Gastroesophageal sphincter (tissue), 4 donors: ENCODE data around the gene PRG3. TPM values are rescaled to one million over a fixed set of nuclear protein-coding genes. Genes with fewer than 3 reads are reported as not detected.
"Not testable (repeated sequence)": the region's sequence is repeated elsewhere in the genome, so short reads cannot be mapped to it uniquely, and the experiment has no call there.

Experiments
- ATAC-seq: fragments of 150-250 bp; one replicate; pipeline ENCODE4 v1.9.1; 2016; ENCODE audit warnings: mild to moderate bottlenecking, moderate library complexity
- H3K27ac ChIP-seq, 4 donors: fragments of 200-600 bp; sonication (generic) in 3 of 4; 1 replicate in 3 of 4; 2 replicates in 1 of 4; pipeline ENCODE4 v1.5.1; 2016 to 2019
- H3K27me3 ChIP-seq: fragments of 200-600 bp; sonication (generic); one replicate; pipeline ENCODE4 v1.5.1; 2019
- H3K36me3 ChIP-seq, 2 donors: fragments of 200-600 bp; sonication (generic); one replicate each; pipeline ENCODE4 v1.5.1; 2019; ENCODE audit warnings: control low read depth in 1 of 2
- H3K4me1 ChIP-seq, 3 donors: fragments of 200-600 bp; sonication (generic); 1 replicate in 2 of 3; 2 replicates in 1 of 3; pipeline ENCODE4 v1.5.1; 2016 to 2019; ENCODE audit warnings: control low read depth in 2 of 3
- H3K4me3 ChIP-seq, 2 donors: fragments of 200-600 bp; sonication (generic); one replicate each; pipeline ENCODE4 v1.5.1; 2019; ENCODE audit warnings: mild to moderate bottlenecking in 1 of 2, moderate library complexity in 1 of 2
- H3K9me3 ChIP-seq, 3 donors: fragments of 200-600 bp; sonication (generic); one replicate each; pipeline ENCODE4 v1.5.1; 2017 to 2019; ENCODE audit warnings: control low read depth in 2 of 3
- CTCF ChIP-seq, 4 experiments: fragments of 200-600 bp in 2 of 4; fragments of 450-650 bp in 2 of 4; sonication (generic) in 1 of 4; IDR thresholded peaks; one replicate each; pipeline ENCODE4 v1.5.1; 2017 to 2019; ENCODE audit warnings: antibody characterized with exemption in 4 of 4, mild to moderate bottlenecking in 2 of 4, moderate library complexity in 2 of 4
- EP300 ChIP-seq: sonication (generic); formaldehyde crosslinking; IDR thresholded peaks from one replicate; pipeline ENCODE4 v1.6.1; 2017; ENCODE audit warnings: antibody characterized with exemption, mild to moderate bottlenecking
- POLR2A ChIP-seq, 2 donors: fragments of 450-650 bp; IDR thresholded peaks; one replicate each; pipeline ENCODE4 v1.6.1; 2017; ENCODE audit warnings: antibody characterized with exemption in 2 of 2, mild to moderate bottlenecking in 2 of 2, moderate library complexity in 1 of 2
- POLR2AphosphoS5 ChIP-seq: sonication (generic); formaldehyde crosslinking; IDR thresholded peaks from one replicate; pipeline ENCODE4 v1.6.1; 2017; ENCODE audit warnings: antibody characterized with exemption
- WGBS, 2 donors: methylation state at CpG; one replicate each; pipeline ENCODE4 v1.1.5; 2018; ENCODE audit warnings: low coverage in 1 of 2; 5-methylcytosine and 5-hydroxymethylcytosine counted together
- total RNA-seq, 4 donors: library from RNA; depleted of rRNA; stranded (reverse); fragments of >200 nt; gene quantifications; one replicate each; pipeline ENCODE4 v1.1.0, GENCODE V29; 2016

Gene PRG3
- total RNA-seq, 4 donors from 2014 or later: not detected

DNA sequence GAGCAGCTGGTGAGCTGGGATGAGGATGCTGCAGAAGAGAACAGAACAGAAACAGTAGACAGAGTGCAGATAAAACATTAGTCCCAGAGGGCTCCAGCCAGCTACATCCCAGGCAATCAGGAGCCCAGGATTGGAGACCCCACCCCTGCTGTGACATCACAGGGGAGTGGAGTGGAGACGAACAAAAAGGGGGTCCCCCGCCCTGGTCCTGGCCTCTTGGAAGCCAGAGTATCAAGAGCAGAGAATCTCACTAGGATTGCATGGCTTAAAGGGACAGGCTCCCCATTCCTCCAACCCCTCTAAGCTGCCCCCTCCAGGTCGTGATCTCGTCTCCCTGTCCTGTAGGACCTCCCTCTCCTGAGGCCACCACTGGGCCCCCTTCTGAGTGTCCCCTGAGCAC lies 42.8 kb downstream of the PRG3 start, which contains the start of gene P2RX3:
Gene P2RX3, plus strand, starts transcription at position 211 of the 400 bp plus-strand sequence. CDS start 199 bp downstream, outside the sequence.
- Histone ChIP-seq H3K4me3 (no peak within 1 kb of the TSS), H3K4me1 (peaks cover 0 to 41% (median 14%) of the 10 kb centered on the region in 3 donors), H3K36me3 (peaks cover 0 to 12% of the 10 kb centered on the region in 2 donors), H3K9me3 (no peaks in the 10 kb centered on the region), H3K27ac (no peak within 1 kb of the TSS), H3K27me3 (peaks cover 12% of the 10 kb centered on the region)
- 40 to 55% methylated on average over 2 of the region's 4 CpGs for WGBS, 2 donors
- no peak for ATAC-seq
- TF ChIP-seq POLR2AphosphoS5 (no peak), CTCF (IDR thresholded peaks at IDR 0.05) (no peak), POLR2A (IDR thresholded peaks at IDR 0.05) (no peak), EP300 (no peak)

GRCh38 chr11:57336856-57337255 lies 44.1 kb downstream of the PRG3 start:
- not testable (repeated sequence) for H3K4me3 ChIP-seq, H3K27me3 ChIP-seq, H3K9me3 ChIP-seq, ATAC-seq
- 81% methylated on average over 5 of the region's 6 CpGs; no CpG with 5 or more reads in 1 of the 2 donors for WGBS, 2 donors
- Histone ChIP-seq H3K36me3 (peaks cover 0 to 25% of the 10 kb centered on the region in 2 donors), H3K27ac (peak overlapping the region in 1 of 4 donors; percentile 93), H3K4me1 (peaks cover 0 to 41% (median 14%) of the 10 kb centered on the region in 3 donors)

DNA sequence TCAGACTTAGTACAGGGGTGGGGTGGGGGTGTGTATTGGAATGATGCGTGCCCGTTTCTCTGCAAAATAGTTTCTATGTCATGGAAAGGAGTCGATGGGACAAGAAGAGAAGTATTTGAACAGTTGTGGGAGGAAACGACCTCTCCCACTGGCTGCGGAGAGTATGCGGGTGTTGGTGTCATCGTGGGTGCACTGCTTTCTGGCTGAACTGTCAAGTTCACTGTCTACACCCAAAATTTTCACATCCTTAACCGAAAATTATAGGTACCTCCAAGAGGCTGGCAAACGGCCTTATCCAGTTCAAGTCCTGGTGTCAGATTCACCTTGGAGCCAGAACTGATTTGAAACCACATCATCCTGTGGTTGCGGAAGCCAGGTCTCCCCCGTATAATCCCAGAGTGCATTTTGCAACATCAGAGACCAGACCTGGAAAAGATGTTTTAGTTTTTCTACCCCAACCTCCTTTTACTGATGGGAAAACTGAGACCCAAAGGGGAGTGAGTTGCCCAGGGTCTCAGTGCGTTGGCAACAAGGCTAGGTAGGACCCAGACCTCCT lies 44.8 kb downstream of the PRG3 start:
- Histone ChIP-seq H3K36me3 (peaks cover 0 to 31% of the 10 kb centered on the region in 2 donors), H3K4me3 (peak overlapping the region; percentile 62 to 76), H3K9me3 (no peaks in the 10 kb centered on the region), H3K27ac (peak overlapping the region; percentile 65 to 93 (median 88)), H3K4me1 (peaks cover 0 to 41% (median 14%) of the 10 kb centered on the region in 3 donors), H3K27me3 (peaks cover 8% of the 10 kb centered on the region)
- ATAC-seq: no peak
- TF ChIP-seq POLR2AphosphoS5 (no peak), EP300 (no peak), POLR2A (IDR thresholded peaks at IDR 0.05) (no peak), CTCF (IDR thresholded peaks at IDR 0.05) (no peak)
- 21 to 30% methylated on average over 9 to 12 of the region's 12 CpGs for WGBS, 2 donors

DNA sequence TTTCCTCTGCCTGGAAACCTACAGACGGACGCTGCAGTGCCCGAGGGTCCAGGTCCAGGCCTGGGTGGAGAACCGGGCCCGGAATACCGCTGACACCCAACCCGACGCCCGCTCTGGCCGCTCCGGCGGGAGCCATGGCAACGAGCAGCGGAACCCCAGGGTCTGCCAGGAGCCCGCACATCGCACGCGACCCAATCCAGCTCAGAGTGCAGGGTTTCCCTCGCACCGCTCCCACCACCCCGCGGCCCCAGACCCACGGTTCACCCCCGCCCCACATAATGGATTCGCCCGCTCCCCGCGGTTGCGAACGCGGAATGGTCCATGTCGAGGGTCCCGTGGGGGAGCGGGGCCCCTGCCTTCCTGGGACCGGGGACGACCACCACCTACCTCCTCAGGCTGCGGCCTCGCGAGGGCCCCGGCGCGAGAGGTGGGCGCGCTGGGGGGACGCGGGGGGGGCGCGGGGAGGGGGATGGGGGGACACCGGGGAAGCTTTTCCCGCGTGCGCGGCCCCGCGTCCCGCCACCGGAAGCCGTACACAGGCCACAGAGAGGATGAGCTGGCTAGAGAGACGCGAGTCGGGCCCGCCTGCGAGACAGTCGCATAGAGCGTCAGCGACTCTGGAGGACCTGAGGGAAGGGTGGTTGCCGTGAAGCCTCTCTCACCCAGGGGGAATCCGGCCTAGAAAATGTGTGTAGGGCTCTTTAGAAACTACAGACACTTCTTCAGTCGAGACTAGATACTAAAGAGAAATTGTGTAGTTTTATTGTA lies 45.4 kb downstream of the PRG3 start, which contains the start of gene SSRP1:
Gene SSRP1, minus strand, starts transcription at position 550 of the 768 bp plus-strand sequence. CDS start 771 bp downstream, outside the sequence.
- peaks cover 0 to 40% (median 14%) of the 10 kb centered on the region in 3 donors for H3K4me1 ChIP-seq
- TF ChIP-seq POLR2A (IDR thresholded peaks at IDR 0.05) (peak; percentile 32 to 46), POLR2AphosphoS5 (peak; percentile 78), EP300 (no peak)
- WGBS, 2 donors: 0% methylated on average over 4 to 10 of the region's 69 CpGs
- ATAC-seq: peak; percentile 97
- H3K9me3 ChIP-seq: no peaks in the 10 kb centered on the region
- peak within 1 kb of the TSS; percentile 65 to 93 (median 88) for H3K27ac ChIP-seq
- peaks cover 0 to 38% of the 10 kb centered on the region in 2 donors for H3K36me3 ChIP-seq
- H3K27me3 ChIP-seq: peaks cover 8% of the 10 kb centered on the region
- peak within 1 kb of the TSS; percentile 62 to 76 for H3K4me3 ChIP-seq

DNA sequence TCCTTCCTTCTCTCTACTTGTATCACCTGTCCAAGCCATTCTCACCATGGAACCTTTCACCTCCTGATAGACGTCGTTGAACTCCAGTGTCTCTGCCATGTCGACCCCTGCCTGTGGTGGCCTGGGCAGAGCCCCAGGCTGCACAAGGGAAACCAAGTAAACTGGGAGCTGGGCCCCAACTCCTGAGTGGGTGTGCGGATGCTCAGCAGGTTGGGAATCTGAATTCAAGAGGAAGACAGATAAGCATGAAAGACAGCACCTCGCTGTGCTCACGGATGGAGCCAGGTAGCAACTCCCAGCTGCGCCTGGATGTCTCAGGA lies 46.0 kb downstream of the PRG3 start:
- WGBS, 2 donors: 40% methylated on average over 1 of the region's 7 CpGs; no CpG with 5 or more reads in 1 of the 2 donors
- Histone ChIP-seq H3K4me1 (peaks cover 0 to 34% (median 14%) of the 10 kb centered on the region in 3 donors), H3K9me3 (no peaks in the 10 kb centered on the region), H3K36me3 (peaks cover 0 to 43% of the 10 kb centered on the region in 2 donors), H3K27me3 (peaks cover 8% of the 10 kb centered on the region), H3K4me3 (peak overlapping the region; percentile 62 to 76), H3K27ac (peak overlapping the region; percentile 65 to 93 (median 88))
- TF ChIP-seq CTCF (IDR thresholded peaks at IDR 0.05) (no peak), EP300 (no peak), POLR2A (IDR thresholded peaks at IDR 0.05) (no peak), POLR2AphosphoS5 (no peak)
- no peak for ATAC-seq
